ENCODE data around the gene VSIR.

The VSIR gene

GRCh38 chr10:71727738-71728737 is 45.3 kb downstream of the VSIR start:
- DNase-seq (ENCODE audit: low spot score) = peak; percentile 76

DNA sequence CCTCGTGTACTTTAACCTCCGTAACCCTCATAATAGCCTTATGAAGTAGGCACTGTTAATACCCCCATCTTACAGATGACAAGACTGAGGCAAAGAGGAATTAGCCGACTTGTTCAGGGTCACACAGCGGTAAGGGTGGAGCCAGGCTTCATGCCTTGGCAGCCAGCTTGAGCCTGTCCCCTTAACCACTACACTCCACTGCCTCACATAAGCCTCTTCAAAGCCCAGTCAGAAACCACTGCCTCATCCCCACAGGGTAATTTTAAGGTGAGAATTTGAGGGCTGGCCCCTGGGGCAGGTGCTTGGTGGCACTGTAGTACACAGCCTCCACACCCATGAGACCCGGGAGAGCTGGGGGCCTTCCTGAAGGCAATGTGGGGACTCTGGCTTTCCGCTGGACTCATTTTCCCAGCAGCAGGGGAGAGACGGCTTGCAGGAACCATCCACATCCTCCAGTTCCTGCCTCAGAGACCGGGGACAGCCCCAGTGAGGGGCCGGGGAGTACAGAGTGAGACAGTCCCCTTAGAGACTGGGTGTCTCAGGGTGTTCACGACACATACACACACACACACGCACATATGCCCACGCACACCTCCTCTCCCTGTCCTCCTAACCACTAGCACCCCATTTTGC is 46.1 kb downstream of the VSIR start:
- DNase-seq (ENCODE audit: low spot score) = peak; percentile 61

- peak; percentile 40 for DNase-seq (ENCODE audit: low spot score)
These were observed 46.7 kb downstream of the VSIR start for GRCh38 chr10:71726580-71727104.

GRCh38 chr10:71725998-71726579 is 47.2 kb downstream of the VSIR start:
- DNase-seq (ENCODE audit: low spot score) = peak; percentile 63

DNA sequence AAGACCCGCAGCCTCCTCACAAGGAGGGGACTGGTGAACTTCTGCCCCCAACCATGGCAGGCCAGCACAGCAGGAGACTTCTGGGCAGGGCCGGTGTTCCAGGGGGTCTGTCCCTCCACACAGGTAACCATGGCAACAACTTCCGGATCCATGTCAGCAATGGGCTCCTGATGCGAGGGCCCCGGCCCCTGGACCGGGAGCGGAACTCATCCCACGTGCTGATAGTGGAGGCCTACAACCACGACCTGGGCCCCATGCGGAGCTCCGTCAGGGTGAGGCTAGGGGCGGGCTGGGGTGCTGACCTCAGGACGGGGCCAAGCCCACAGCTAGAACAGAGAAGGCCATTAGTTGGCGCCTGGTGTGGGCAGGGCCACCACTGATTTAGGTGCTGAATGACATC is 48.1 kb downstream of the VSIR start:
- DNase-seq (ENCODE audit: low spot score) = no peak

DNA sequence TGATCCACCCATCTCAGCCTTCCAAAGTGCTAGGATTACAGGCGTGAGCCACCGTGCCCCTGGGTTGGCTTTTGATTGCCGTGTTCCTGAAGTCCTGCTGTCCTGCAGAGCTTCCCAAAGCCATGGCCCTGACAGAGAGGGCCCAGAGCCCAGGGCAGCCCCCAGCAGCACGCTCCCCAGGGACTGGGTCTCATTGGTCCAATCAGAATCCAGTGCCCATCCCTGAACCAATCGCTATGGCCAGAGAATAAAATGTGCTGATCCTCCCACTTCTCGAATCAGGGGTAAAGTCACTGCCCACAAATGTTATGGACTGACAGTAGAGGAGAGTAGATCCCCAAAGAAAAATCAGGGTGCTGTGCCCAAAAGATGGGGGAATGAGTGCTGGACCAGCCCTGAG is 48.8 kb downstream of the VSIR start:
- no peak for DNase-seq (ENCODE audit: low spot score)

- DNase-seq (ENCODE audit: low spot score) = no peak
These were observed 50.0 kb downstream of the VSIR start for GRCh38 chr10:71723311-71723710.

- no peak for DNase-seq (ENCODE audit: low spot score)
These were observed 50.5 kb downstream of the VSIR start for GRCh38 chr10:71722849-71723248.

GRCh38 chr10:71721313-71721712 is 52.0 kb downstream of the VSIR start:
- DNase-seq (ENCODE audit: low spot score) = no peak

GRCh38 chr10:71720288-71720687 is 53.0 kb downstream of the VSIR start:
- no peak for DNase-seq (ENCODE audit: low spot score)

DNA sequence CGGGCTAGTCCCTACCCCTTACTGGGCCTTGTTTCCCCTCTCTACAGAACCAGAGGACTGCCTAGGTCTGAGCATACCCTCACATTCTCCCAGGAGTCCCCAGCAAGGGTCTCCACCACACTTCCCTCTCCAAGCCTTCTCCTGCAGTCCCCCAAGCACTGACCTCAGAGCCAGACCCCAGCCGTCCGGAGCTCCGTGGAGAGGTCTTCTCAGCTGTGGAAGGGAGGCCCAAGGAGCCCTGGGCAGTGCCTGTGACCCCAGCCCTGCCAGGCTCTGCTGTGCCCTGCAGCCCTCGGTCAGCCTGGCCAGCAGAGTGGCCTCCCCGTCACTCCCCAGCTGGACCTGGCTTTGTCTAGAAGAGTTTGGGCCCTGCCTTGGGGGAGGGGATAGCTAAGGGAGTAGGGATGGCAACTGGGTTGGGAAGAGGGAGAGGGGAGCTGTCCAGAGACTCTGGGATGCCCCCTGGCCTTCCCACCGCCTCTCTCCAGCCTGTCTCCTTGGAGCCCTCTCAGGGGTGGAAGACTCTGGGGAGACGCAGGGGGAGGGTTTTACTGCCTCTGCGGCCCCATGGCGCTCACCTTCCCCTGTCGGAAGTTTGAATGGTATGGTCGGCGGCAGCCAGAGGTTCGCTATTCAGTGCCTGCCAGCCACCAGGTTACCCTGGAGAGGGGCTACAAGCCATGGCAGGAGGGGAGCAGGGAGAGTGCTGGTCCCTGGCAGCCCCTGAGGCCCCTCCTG is 53.7 kb downstream of the VSIR start, which contains the start of gene C10orf105:
TSS of gene C10orf105 (minus strand) at position 315 of the 738 bp plus-strand sequence. CDS start 3,441 bp downstream, outside the sequence.
- no peak for DNase-seq (ENCODE audit: low spot score)

DNA sequence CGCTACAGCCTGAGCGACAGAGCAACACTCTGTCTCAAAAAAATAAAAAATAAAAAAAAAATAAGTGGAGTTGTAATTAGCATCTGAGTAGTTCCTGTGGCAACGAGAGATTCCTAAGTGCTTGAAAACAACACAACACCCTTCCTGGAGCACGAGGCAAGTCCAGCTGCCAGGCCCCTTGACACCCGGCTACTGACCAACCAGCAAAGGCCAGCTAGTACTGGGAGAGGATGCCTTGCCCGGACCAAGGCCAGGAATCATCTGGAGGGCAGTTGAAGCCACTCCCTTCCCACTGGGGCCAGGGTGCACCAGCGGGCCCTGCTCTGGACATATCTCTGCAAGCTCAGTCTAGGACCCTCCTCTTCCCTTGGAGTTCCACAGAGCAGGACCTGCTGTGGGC is 54.3 kb downstream of the VSIR start:
- no peak for DNase-seq (ENCODE audit: low spot score)

DNA sequence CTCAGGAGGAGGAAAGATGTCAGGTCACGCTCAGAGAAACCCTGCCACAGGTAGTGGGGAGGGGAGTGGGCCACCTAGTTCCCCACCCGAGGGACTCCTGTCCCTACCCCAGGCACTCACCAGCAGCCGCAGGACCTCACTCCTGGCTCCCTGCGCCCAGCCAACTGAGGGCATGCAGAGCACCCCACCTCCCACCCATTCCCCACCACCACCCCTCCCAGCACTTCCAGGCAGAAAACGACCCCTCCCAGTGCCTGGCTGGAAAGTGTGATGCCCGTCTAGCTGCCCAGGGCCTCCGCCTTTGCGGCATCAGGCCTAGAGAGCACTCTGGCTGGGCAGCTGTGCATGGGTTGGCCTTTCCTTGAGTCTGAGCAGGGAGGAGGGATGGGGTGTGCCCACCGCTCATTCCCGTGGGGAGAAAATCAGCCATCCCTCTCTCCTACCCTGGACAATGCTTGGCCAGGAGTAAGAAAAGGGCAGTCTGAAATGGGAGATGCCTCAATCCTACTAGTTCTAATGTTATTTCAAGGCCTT is 55.1 kb downstream of the VSIR start:
- no peak for DNase-seq (ENCODE audit: low spot score)

DNA sequence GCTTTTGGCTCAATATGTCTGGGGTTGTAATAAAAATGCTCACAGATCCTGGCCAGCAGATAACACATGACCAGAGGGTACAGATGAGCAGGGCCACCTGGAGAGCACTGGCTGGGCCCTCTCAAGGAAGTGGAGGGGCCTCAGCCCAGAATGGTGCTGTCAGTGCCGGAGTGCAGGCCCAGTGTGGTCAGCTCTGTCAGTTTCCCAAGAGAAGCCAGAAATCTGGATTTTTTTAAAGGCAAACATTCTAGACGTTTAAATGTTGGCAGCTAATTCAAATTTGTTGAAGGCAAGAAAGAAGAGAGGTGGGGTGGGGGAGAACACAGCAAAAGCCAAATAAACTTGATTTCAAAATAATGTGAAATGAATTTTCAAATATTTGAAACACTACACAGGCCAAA is 55.8 kb downstream of the VSIR start:
- DNase-seq (ENCODE audit: low spot score) = no peak

- no peak for DNase-seq (ENCODE audit: low spot score)
These were observed 56.3 kb downstream of the VSIR start for GRCh38 chr10:71717056-71717455.

GRCh38 chr10:71716426-71716825 is 56.9 kb downstream of the VSIR start:
- no peak for DNase-seq (ENCODE audit: low spot score)

DNA sequence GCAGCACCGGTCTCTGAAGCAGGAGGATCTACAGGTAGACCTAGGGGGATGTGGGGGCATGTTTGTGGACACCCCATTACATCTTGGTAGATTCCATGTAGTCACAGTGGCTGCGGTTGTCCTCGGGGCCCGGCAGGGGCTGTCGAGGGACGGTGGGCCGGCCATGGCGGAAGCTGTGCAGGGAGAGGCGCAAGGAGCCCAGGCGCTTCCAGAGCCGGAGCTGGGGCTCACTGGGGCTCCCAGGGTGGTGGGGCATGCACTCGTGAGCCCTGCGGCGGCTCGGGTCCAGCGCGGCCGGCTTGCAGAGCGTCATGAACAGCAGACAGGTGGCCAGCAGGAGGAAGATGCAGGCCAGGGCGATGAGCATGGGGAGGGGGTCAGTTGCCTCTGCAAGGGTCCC is 57.5 kb downstream of the VSIR start:
- no peak for DNase-seq (ENCODE audit: low spot score)

DNA sequence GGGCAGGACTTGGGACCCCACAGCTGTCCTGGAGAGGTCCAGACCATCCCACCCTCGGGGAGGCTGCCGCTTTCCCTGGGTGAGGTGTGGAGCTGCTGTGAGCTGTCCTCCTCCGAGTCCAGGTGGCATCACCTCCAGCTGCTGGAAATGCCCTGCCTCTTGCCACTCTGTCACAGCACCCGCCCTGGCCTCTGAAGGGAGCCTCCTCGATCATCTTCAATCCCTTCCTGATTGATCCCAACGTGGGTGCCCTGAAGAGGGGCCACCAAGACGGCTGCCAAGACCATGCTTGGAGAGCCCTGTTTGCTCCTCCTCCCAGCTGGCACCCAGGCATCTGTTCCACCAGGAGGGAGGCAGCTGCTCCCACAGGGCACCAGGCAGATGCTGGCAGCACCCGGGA is 58.3 kb downstream of the VSIR start:
- DNase-seq (ENCODE audit: low spot score) = no peak

DNA sequence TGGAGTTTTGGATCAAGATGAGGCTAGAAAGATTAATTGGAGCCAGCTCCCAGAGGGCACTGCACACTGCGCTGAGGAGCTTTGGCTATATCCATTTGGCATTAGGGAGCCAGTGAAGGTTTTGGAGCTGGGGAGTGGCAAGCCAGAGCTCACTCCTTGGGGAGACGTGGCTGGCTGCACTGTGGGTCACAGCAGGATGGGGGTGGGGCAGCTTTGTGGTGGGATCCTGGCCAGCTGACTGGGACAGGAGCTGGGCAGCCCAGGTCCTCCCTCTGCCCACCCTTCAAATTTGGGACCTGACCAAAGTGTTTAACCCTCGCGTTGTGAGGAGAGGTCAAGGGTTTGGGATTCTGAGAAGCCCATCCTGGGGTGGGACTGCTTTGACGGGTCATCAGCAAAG is 58.7 kb downstream of the VSIR start:
- DNase-seq (ENCODE audit: low spot score) = no peak

- DNase-seq (ENCODE audit: low spot score) = no peak
These were observed 59.3 kb downstream of the VSIR start for GRCh38 chr10:71714031-71714410.

GRCh38 chr10:71713135-71714030 is 59.9 kb downstream of the VSIR start:
- peak; percentile 53 for DNase-seq (ENCODE audit: low spot score)

Data from CD4-positive, alpha-beta T cell treated with Interleukin-2 at 100 ng/mL for 4 hours (primary cell).